Stimulated activated effector memory CD8-positive, alpha-beta T cell treated with anti-CD3 and anti-CD28 coated beads, Interleukin-12 subunit alpha, Interleukin-12 subunit beta, amount 100 ng/mL, for 72 hours (primary cell): ENCODE results near the gene STXBP2.

ENCODE experiments used
- ATAC-seq: fragments of 150-1000 bp; cut with Tn5 transposase; 2 replicates; pipeline ENCODE4 v1.10.0; 2021
- DNase-seq, 2 donors: peaks; one replicate each; pipeline ENCODE4 v3.0.0; 2021 to 2022; ENCODE audit warnings: low spot score in 2 of 2
- H3K27ac Mint-ChIP-seq: one replicate; pipeline ENCODE4 v1.8.0; 2022; ENCODE audit warnings: mild to moderate bottlenecking, mixed read lengths
- H3K36me3 Mint-ChIP-seq: one replicate; pipeline ENCODE4 v1.8.0; 2022; ENCODE audit warnings: mild to moderate bottlenecking, mixed read lengths
- H3K4me1 Mint-ChIP-seq: one replicate; pipeline ENCODE4 v1.8.0; 2022; ENCODE audit warnings: mixed read lengths
- H3K4me3 Mint-ChIP-seq: one replicate; pipeline ENCODE4 v1.8.0; 2022; ENCODE audit warnings: mild to moderate bottlenecking, mixed read lengths
- H3K9me3 Mint-ChIP-seq: one replicate; pipeline ENCODE4 v1.8.0; 2022; ENCODE audit warnings: mixed read lengths

The STXBP2 gene

DNA sequence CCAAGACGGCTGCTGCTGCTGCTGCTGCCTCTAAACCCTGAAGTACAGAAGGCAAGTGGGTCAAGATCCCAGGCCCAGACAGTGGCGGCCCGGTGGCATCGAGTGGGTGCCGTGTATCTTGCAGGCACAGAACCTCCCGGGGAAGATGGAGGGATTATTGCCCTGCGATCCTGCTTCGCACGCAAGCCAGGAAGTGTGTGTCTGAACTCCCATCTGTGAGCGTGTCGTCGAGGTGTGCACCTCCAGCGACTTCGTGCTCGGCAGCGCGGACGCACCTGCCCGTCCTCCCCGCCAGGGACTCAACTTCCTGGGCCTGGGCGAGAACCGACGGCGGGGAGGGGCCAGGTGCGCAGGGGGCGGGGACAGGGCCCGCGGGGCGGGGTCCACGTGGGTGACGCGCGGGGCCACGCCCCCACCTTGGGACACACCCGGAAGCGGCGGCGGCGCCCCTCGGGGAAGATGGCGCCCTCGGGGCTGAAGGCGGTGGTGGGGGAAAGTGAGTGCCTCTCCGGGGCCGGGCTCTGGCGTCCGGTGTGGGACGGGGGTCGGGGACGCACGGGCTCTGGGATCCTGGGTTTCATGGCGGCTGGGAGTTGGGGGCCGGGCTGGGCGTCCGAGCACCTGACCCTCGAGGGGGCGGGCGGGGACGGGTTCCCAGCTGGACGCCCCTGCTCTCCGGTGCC, at the start of gene STXBP2:
STXBP2 (plus strand) TSS at position 420 of the 683 bp plus-strand sequence; CDS start at position 460, 40 bp downstream.
- H3K27ac Mint-ChIP-seq: peak within 1 kb of the TSS; percentile 95
- peaks cover 53% of the 10 kb centered on the region for H3K36me3 Mint-ChIP-seq
- peaks cover 44% of the 10 kb centered on the region for H3K4me1 Mint-ChIP-seq
- peak within 1 kb of the TSS; percentile 78 for H3K4me3 Mint-ChIP-seq
- ATAC-seq (peak; percentile 93), DNase-seq (peak; percentile 88 to 92)
- H3K9me3 Mint-ChIP-seq: no peaks in the 10 kb centered on the region

DNA sequence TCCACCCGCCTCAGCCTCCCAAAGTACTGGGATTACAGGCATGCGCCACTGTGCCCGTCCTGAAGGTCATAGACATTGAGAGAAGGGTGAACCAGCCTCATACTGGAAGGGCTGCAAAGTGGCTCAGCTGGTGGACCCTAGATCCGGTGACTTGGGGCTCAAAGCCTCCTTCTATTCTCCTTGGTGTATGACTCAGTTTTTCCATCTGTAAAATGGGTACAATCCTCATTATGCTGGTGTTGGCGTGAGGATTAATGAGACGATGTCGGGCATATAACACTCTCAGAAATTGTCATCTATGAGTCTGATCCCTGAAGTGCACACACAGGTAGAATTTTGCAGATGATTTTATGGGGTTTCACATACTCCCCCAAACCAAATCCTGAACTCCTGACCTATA, 47.1 kb upstream of the STXBP2 start:
- no peaks in the 10 kb centered on the region for H3K36me3 Mint-ChIP-seq
- DNase-seq: no peak

DNA sequence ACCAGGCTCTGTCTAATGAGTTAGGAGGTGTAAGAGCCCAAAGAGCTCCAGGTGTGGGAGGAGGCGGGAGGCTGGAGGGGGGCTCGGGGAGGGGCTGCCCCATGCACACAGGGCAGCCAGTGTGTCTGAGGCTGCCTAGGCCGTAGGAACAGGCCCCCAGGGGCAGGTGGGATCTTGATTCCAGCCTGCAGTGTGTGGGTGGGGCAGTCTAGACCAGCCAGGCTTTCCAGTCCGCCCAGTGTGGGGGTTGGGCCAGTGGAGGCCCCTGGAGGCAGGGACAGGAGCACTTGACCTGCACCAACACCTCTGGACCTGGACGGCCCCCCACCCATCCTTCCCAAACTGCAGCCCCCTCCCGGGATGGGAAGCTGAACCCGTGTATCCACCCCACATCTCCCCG, 46.7 kb upstream of the STXBP2 start:
- no peak overlapping the region for H3K4me3 Mint-ChIP-seq
- no peaks in the 10 kb centered on the region for H3K36me3 Mint-ChIP-seq
- H3K27ac Mint-ChIP-seq: no peak overlapping the region
- no peak for DNase-seq
- ATAC-seq: peak; percentile 11
- no peaks in the 10 kb centered on the region for H3K9me3 Mint-ChIP-seq
- H3K4me1 Mint-ChIP-seq: peaks cover 4% of the 10 kb centered on the region

More for the DNA sequence above, 47.1 kb upstream of the STXBP2 start:
- H3K4me3 Mint-ChIP-seq: no peak overlapping the region
- ATAC-seq: no peak
- no peaks in the 10 kb centered on the region for H3K4me1 Mint-ChIP-seq
- H3K27ac Mint-ChIP-seq: no peak overlapping the region
- H3K9me3 Mint-ChIP-seq: no peaks in the 10 kb centered on the region

DNA sequence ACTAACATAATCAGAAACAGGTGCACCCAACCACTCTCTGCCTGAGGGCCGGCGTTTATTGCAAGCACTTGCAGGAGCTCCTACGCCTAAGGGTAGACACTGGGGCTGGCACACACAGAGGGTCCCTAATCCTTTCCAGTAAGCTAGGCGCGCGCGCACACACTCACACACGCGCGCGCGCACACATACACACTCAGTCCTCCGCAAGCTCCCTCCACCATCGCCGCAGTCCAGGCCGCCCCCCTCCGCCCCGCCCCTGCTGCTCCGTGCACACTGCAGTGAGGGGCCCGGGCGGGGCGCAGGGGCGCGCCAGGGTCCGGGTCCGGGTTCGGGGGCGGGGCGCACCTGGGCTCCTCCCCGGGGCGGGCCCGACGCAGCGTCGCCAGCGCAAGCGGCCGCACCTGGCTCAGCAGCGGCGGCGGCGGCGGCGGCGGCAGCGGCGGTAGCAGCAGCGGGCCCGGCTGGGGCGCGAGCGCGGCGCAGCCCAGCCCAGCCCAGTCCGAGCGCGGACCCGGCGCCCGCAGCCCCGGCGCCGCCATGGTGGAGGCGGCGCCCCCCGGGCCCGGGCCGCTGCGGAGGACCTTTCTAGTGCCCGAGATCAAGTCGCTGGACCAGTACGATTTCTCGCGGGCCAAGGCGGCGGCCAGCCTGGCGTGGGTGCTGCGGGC, 41.3 kb upstream of the STXBP2 start, which contains the start of gene CAMSAP3:
CAMSAP3 (plus strand) TSS at position 398 of the 668 bp plus-strand sequence; CDS start at position 538, 140 bp downstream.
- DNase-seq: peak in 1 of 2 donors; percentile 25
- peak; percentile 83 for ATAC-seq
- Mint-ChIP-seq H3K4me3 (peak within 1 kb of the TSS; percentile 67), H3K9me3 (no peaks in the 10 kb centered on the region), H3K36me3 (peaks cover 13% of the 10 kb centered on the region), H3K4me1 (peaks cover 14% of the 10 kb centered on the region), H3K27ac (no peak within 1 kb of the TSS)

DNA sequence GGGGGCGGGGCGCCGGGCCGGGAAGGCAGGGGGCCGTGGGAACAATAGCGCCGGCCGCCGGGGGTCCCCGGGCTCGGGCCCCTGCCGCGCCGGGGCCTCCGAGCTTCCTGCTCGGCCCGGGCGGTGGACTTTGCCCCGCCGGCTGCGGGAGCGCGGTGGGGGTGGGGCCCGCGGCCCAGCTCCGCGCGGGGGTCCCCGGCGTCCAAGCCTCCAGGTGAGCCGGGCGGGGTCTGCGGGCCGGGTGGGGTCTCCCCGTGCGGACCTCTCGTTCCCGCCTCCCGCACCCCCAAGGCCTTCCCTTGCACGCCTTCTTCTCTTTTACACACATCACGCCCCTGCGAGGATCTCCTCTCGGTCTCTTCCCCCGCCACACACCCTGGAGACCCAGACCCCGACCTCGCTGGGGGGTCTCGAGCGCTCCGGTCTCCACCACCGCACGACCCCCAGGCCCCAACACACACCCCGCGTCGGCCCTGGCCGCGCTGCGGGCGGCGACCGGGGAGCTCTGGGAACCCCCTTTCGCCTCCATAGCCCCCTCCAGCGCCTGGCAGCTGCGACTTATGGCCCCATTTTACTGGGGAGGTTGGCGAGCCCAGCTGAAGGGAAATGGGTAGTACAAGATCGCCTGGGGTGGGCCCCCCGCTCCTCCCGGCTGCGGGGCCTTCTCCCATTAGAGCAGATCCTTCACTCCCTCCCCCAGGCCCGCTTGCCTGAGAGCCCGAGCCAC, 40.5 kb upstream of the STXBP2 start:
- DNase-seq: no peak
- H3K9me3 Mint-ChIP-seq: peaks cover 3% of the 10 kb centered on the region
- peaks cover 18% of the 10 kb centered on the region for H3K4me1 Mint-ChIP-seq
- no peak for ATAC-seq
- peaks cover 21% of the 10 kb centered on the region for H3K36me3 Mint-ChIP-seq
- H3K4me3 Mint-ChIP-seq: peak overlapping the region; percentile 67
- H3K27ac Mint-ChIP-seq: no peak overlapping the region

DNA sequence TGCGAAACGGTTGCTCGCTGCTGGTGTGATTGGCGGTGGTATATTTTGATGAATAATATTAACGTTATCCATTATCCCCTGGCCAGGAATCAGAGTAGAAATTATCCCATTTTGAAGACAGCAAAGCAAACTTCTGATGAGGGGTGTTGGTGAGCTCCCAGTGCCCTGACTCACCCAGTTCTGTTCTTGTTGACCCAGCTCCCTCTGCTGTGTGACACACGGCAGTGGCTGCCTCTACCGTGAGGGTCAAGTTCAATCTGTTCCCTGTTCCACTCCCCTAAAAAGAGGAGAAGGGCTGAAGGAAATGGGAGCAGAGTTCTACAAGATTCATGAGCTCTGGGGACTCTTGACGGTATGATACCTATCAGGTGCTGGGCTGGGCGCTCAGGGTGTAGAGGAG, 39.2 kb upstream of the STXBP2 start:
- Mint-ChIP-seq H3K4me1 (peaks cover 18% of the 10 kb centered on the region), H3K36me3 (peaks cover 21% of the 10 kb centered on the region), H3K27ac (no peak overlapping the region), H3K4me3 (no peak overlapping the region), H3K9me3 (peaks cover 3% of the 10 kb centered on the region)
- no peak for DNase-seq
- ATAC-seq: no peak

DNA sequence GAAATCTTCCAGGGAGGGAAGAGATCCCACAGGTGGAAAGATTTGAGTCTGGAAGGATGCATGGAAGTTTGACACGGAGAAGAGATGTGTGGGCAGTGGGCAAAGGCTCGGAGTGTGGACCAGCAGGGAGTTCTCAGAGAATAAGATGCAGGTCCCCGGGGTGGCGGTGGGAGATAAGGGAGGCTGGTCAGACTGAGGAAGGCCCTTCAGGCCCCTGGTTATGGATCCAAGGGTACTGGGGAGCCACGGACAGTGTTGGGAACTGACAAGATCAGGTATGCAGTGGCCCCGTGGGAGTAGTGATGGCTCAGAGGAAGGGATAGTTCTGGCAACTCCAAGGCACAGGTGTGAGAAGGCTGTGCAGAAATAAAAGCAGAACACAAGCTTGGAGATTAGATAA, 38.7 kb upstream of the STXBP2 start:
- Mint-ChIP-seq H3K36me3 (peaks cover 21% of the 10 kb centered on the region), H3K27ac (no peak overlapping the region), H3K9me3 (peaks cover 3% of the 10 kb centered on the region), H3K4me1 (peaks cover 18% of the 10 kb centered on the region), H3K4me3 (no peak overlapping the region)
- no peak for DNase-seq
- no peak for ATAC-seq

DNA sequence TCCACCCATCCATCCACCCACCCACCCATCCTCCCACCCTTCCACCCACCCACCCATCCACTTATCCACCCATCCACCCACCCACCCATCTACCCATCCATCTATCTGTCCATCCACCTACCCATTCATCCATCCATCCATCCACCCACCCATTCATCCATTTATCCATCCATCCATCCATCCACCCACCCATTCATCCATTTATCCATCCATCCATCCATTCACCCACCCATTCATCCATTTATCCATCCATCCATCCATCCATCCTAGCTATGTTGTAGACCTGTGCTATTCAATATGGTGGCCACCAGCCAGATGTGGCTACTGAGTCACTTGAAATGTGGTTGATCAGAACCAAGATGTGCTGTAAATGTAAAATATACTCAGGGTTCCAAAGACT, 36.2 kb upstream of the STXBP2 start:
- Mint-ChIP-seq H3K27ac (peak overlapping the region; percentile 92), H3K4me3 (no peak overlapping the region), H3K4me1 (peaks cover 16% of the 10 kb centered on the region), H3K36me3 (peaks cover 21% of the 10 kb centered on the region), H3K9me3 (peaks cover 3% of the 10 kb centered on the region)
- ATAC-seq (peak; percentile 49), DNase-seq (no peak)

DNA sequence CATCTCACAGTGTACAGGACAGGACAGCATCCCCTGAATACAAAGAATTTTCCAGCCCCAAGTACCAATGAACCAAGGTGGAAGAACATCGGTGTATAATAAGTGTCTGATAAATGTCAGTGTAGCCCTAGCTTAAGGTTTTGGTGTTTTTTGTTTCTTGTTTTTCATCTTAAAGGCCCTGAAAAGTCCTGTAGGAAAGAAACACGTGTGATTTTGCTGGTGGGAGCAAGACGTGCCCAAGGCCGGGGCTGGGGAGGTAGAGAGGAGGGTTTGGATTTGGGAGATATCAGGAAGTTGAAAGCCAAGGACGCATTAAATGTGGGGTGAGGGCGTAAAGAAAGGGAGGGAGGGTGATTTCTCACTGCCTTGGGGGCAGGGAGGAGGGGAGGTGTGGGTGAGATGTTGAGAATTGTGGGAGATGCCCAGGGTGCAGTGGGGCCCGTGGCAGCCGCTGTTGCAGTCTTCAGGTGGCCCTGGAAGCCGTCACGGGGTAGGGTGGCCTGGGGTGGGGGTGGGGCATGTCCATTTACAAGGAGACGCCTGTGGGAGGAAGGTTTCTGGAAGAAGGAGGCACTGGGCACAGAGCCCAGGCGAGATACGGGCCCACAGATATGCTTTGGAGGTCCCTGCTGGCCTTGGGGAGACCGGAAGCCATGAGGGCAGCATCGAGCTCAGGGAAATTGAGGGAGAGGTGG, 34.5 kb upstream of the STXBP2 start:
- DNase-seq: no peak
- H3K4me3 Mint-ChIP-seq: no peak overlapping the region
- no peak for ATAC-seq
- H3K27ac Mint-ChIP-seq: no peak overlapping the region
- peaks cover 21% of the 10 kb centered on the region for H3K36me3 Mint-ChIP-seq
- H3K4me1 Mint-ChIP-seq: peaks cover 12% of the 10 kb centered on the region
- peaks cover 3% of the 10 kb centered on the region for H3K9me3 Mint-ChIP-seq

DNA sequence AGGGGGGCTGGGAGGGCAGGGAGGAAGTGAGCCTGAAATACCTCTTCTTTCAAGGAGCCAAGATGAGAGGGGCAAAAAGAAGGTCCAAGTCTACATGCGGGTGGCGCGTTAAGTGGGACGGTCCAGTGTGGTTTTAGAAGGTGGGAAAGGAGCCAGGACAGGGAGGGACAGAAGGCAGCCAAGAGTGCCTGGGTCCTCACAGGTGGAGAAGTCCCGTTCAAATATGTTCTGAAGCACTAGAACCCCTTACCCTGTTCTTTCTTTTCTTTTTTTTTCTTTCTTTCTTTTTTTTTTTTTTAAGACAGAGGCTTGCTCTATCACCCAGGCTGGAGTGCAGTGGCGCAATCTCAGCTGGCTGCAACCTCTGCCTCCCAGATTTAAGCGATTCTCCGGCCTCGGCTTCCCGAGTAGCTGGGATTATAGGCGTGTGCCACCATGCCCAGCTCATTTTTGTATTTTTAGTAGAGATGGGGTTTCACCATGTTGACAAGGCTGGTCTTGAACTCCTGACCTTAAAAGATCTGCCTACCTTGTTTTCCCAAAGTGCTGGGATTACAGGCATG, 33.9 kb upstream of the STXBP2 start:
- H3K4me1 Mint-ChIP-seq: peaks cover 12% of the 10 kb centered on the region
- DNase-seq (no peak), ATAC-seq (no peak)
- peaks cover 21% of the 10 kb centered on the region for H3K36me3 Mint-ChIP-seq
- H3K27ac Mint-ChIP-seq: no peak overlapping the region
- peaks cover 3% of the 10 kb centered on the region for H3K9me3 Mint-ChIP-seq
- no peak overlapping the region for H3K4me3 Mint-ChIP-seq

DNA sequence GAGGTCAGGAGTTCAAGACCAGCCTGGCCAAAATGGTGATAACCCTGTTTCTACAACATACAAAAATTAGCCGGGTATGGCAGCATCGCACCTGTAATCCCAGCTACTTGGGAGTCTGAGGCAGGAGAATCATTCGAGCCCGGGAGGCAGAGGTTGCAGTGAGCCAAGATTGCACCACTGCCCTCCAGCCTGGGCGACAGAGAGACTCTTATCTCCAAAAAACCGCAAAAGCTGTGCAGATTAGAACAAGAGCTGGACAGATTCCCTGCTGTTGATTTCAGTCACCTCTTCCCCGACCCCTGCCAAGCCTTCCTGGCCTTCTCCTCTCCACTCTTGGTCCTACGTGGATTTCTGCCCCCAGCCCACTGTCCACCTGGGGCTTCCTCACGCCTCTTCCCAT, 33.0 kb upstream of the STXBP2 start:
- no peak for ATAC-seq
- Mint-ChIP-seq H3K9me3 (peaks cover 3% of the 10 kb centered on the region), H3K4me1 (peaks cover 12% of the 10 kb centered on the region), H3K36me3 (peaks cover 13% of the 10 kb centered on the region), H3K4me3 (no peak overlapping the region), H3K27ac (no peak overlapping the region)
- DNase-seq: no peak

DNA sequence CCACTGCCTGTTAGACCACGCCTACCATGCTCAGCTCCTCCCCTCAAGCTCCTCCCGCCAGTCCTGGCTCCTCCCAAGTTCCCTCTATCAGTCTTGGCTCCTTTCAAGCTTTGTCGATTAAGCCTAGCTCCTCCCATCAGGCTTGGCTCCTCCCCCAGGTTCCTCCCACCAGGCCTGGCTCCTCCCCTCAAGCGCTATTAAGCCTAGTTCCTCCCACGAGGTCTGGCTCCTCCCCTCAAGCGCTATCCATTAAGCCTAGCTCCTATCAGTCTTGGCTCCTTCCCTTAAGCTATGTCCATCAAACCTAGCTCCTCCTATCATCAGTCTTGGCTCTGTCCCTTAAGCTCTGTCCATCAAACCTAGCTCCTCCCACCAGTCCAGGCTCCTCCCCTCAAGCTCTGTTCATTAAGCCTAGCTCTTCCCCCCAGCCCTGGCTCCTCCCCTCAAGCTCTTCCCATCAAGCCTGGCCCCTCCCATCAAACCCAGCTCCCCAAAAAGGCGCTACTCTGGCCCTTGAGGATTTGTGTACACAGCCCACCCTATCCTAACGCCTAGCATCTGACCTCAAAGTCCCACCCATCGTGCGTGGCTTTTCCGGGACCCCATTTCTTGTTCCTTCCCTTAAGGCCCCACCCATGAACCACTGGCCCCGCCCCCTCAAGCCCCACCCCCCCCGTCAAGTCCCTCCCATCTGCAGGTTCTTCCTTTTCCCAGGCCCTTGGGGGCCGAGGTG, 31.3 kb upstream of the STXBP2 start:
- peaks cover 3% of the 10 kb centered on the region for H3K9me3 Mint-ChIP-seq
- peaks cover 10% of the 10 kb centered on the region for H3K4me1 Mint-ChIP-seq

DNA sequence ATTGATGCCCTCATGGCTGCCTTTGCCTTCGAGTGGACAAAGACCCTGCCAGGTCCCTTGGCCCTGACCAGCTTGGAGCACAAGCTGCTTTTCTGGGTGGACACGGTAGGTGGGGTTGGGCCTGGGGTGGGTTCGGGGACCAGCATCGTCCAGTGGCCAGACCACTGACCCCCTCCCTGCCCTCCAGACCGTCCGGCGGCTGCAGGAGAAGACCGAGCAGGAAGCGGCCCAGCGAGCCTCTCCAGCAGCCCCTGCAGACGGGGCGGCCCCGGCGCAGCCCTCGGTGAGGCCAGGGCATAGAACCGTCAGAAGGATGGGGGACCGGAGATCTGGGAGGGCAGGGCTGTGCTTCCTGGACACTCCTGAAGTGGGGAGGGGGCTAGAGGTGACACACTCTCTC, 30.6 kb upstream of the STXBP2 start:
- Mint-ChIP-seq H3K4me3 (no peak overlapping the region), H3K4me1 (peaks cover 6% of the 10 kb centered on the region), H3K9me3 (no peaks in the 10 kb centered on the region), H3K36me3 (peaks cover under 1% of the 10 kb centered on the region), H3K27ac (no peak overlapping the region)
- ATAC-seq (no peak), DNase-seq (no peak)

More for the DNA sequence above, 31.3 kb upstream of the STXBP2 start:
- Mint-ChIP-seq H3K27ac (no peak overlapping the region), H3K36me3 (peaks cover 7% of the 10 kb centered on the region), H3K4me3 (no peak overlapping the region)
- DNase-seq: no peak
- ATAC-seq: peak; percentile 68

DNA sequence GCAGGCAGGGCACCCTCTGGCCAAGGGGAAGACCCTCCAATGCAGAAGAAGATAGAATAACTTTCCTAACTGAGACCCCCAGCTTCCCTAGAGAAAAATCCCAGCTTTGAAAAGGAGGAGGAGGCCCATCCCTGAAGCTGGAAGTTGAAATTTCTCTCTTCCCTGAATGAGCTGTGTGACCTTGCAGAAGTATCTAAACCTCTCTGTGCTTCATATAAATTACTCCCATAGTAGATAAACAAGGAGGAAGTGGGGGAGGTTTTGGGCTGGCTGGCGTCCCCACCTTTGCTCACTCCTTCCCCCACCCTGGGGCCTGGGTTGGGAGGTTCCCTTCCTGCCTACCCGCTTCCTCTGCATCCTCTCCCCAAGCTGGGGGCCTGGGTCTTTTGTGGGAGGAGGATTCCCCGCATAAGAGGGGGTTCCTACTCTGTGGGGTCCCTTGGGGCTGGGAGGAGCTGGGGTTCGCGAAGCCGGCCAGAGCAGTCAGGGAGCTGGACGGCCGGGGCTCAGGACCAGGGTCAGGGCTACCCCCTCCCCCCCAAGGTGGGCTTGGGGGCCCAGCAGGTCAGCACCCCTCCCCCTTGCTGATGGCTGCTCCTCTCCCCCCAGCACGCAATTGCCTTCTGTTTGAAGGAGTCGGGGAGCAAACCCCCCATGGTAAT, 29.6 kb upstream of the STXBP2 start:
- H3K9me3 Mint-ChIP-seq: no peaks in the 10 kb centered on the region
- ATAC-seq (no peak), DNase-seq (no peak)
- no peak overlapping the region for H3K27ac Mint-ChIP-seq
- H3K4me1 Mint-ChIP-seq: peaks cover 6% of the 10 kb centered on the region
- no peak overlapping the region for H3K4me3 Mint-ChIP-seq
- H3K36me3 Mint-ChIP-seq: no peaks in the 10 kb centered on the region
